ENCODE data around the gene PCDH1. TPM values are rescaled to one million over a fixed set of nuclear protein-coding genes. Genes with fewer than 3 reads are reported as not detected.
"Not testable (repeated sequence)": the region's sequence is repeated elsewhere in the genome, so short reads cannot be mapped to it uniquely, and the experiment has no call there.

The PCDH1 gene
- total and polyA plus RNA-seq, 11 donors, result 10.2 to 106 (median 19.2) TPM

DNA sequence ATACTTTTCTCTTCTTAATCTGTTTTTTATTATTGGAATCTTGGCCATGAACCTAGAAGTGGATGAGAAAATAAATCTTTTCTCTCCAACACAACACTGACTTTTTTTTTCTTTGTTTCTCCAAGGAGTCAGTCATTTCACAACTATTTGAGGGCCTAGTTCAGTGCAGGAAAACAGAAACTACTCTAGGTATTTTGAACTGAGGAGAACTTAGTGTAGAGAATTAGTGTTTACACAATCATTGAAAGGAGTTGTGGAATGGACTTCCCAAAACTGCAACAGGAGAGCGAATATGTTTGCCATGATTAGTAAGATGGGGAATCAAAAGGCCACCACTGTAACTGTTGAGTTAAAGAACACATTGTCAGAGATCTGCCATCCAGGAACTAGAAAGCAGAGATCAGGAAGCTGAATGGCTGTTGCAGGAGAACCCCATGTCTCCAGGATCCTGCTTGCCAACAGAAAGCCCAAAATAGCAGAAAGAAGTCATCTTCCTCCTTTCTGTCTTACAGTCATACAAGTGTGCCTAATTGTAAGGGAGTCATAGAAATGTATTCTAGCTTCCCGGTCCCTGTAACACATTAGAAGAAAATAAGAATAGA is 20.3 kb upstream of the PCDH1 start:
- H3K27me3 ChIP-seq, result peaks cover 0 to under 1% (median 0%) of the 10 kb centered on the region in 9 donors
- no peak overlapping the region for H3K4me3 ChIP-seq
- WGBS, 4 donors, result 67 to 84% (median 72%) methylated on average over 2 of the region's 2 CpGs
- peak overlapping the region in 1 of 12 donors; percentile 34 for H3K27ac ChIP-seq
- intact Hi-C loops (cut with DNase I), result no loop called here
- H3K4me1 ChIP-seq, result peaks cover 0 to 10% (median 0%) of the 10 kb centered on the region in 12 donors
- DNase-seq (no peak), ATAC-seq (no peak)
- H3K36me3 ChIP-seq, result no peaks in the 10 kb centered on the region
- H3K9me3 ChIP-seq, result no peaks in the 10 kb centered on the region
- TF ChIP-seq POLR2A (IDR thresholded peaks at IDR 0.05) (no peak), CTCF (IDR thresholded peaks at IDR 0.05) (no peak)

GRCh38 chr5:141897425-141897824 is 19.2 kb upstream of the PCDH1 start:
- no peak for DNase-seq
- WGBS, 4 donors, result 92 to 98% (median 96%) methylated on average over 4 of the region's 4 CpGs
- no peak for ATAC-seq
- no peak for TF ChIP-seq CTCF (IDR thresholded peaks at IDR 0.05)
- no peak for TF ChIP-seq POLR2A (IDR thresholded peaks at IDR 0.05)
- H3K9me3 ChIP-seq, result no peaks in the 10 kb centered on the region
- H3K4me1 ChIP-seq, result peaks cover 0 to 10% (median 0%) of the 10 kb centered on the region in 12 donors
- intact Hi-C loops (cut with DNase I), result no loop called here
- H3K27ac ChIP-seq, result no peak overlapping the region
- no peaks in the 10 kb centered on the region for H3K36me3 ChIP-seq
- H3K27me3 ChIP-seq, result peaks cover 0 to 4% (median 0%) of the 10 kb centered on the region in 9 donors
- no peak overlapping the region for H3K4me3 ChIP-seq

- not testable (repeated sequence) for H3K4me3 ChIP-seq, ATAC-seq, H3K9me3 ChIP-seq, H3K36me3 ChIP-seq, H3K27ac ChIP-seq, DNase-seq, H3K4me1 ChIP-seq
- H3K27me3 ChIP-seq, result peaks cover 0 to 13% (median 0%) of the 10 kb centered on the region in 9 donors
- intact Hi-C loops (cut with DNase I), result loop anchor here in 1 of 10 donors (5.0 kb wide), 1 partner anchor 67 kb away; the partner anchor contains the start of gene PCDH12
- 87 to 91% (median 90%) methylated on average over 2 of the region's 2 CpGs for WGBS, 4 donors
These were observed 12.2 kb upstream of the PCDH1 start for GRCh38 chr5:141890429-141890828.

- Histone ChIP-seq H3K4me3 (no peak overlapping the region), H3K36me3 (no peaks in the 10 kb centered on the region), H3K9me3 (no peaks in the 10 kb centered on the region), H3K4me1 (no peaks in the 10 kb centered on the region), H3K27ac (no peak overlapping the region), H3K27me3 (peaks cover 0 to 21% (median 0%) of the 10 kb centered on the region in 9 donors)
- intact Hi-C loops (cut with DNase I), result no loop called here
- TF ChIP-seq CTCF (IDR thresholded peaks at IDR 0.05), result peak in 8 of 12 donors; percentile 9 to 43 (median 32)
- no peak for TF ChIP-seq POLR2A (IDR thresholded peaks at IDR 0.05)
- WGBS, 4 donors, result 62 to 67% (median 65%) methylated on average over 3 of the region's 3 CpGs
- no peak for DNase-seq
- no peak for ATAC-seq
These were observed 11.2 kb upstream of the PCDH1 start for GRCh38 chr5:141889282-141889871.

Measured in heart left ventricle (tissue), 16 donors.